Panc1 (cell line): Measurements from ENCODE around the gene PLXNC1. TPM values are rescaled to one million over a fixed set of nuclear protein-coding genes. Genes with fewer than 3 reads are reported as not detected.

Experiments used
- ATAC-seq: fragments of 200-7000 bp; cut with Tn5 transposase; 2 replicates; pipeline ENCODE4 v1.9.1; 2020; ENCODE audit warnings: mild to moderate bottlenecking, moderate library complexity
- BruUV-seq: library from RNA; stranded (reverse); fragments of 400-500 nt; replicated peaks from 2 replicates; lab custom pipeline; 2021; lab: Mats Ljungman, UMichigan
- CTCF ChIA-PET: fragments of 300-600 bp; sonication (Branson Sonifier 250); formaldehyde crosslinking; loops from one replicate; lab custom pipeline; 2022; ENCODE audit warnings: antibody characterized with exemption; lab: Charles Lee
- POLR2A ChIA-PET: fragments of 300-600 bp; sonication (Branson Sonifier 250); formaldehyde crosslinking; loops from one replicate; lab custom pipeline; 2022; ENCODE audit warnings: antibody characterized with exemption; lab: Charles Lee
- DNase-seq: peaks from one replicate; pipeline ENCODE4 v3.0.0-alpha.2; 2010; ENCODE audit warnings: low read depth, low spot score
- H3K27ac ChIP-seq: 2 replicates; pipeline ENCODE4 v1.5.1; 2011; ENCODE audit warnings: mild to moderate bottlenecking, low read length, inconsistent platforms
- H3K27me3 ChIP-seq: fragments of 200-500 bp; sonication (Bioruptor generic); 2 replicates; pipeline ENCODE4 v1.6.0; 2014; ENCODE audit warnings: low read length, inconsistent platforms; ENCODE audit not compliant: control insufficient read depth, insufficient read depth
- H3K36me3 ChIP-seq: fragments of 200-500 bp; sonication (Bioruptor generic); 2 replicates; pipeline ENCODE4 v1.5.1; 2014; ENCODE audit warnings: inconsistent platforms, mild to moderate bottlenecking, low read length, moderate library complexity; ENCODE audit not compliant: control insufficient read depth, insufficient read depth
- H3K4me1 ChIP-seq: 2 replicates; pipeline ENCODE4 v1.5.1; 2011; ENCODE audit warnings: inconsistent platforms, mild to moderate bottlenecking, low read length, moderate library complexity; ENCODE audit not compliant: control insufficient read depth, insufficient read depth
- H3K4me3 ChIP-seq, 2 experiments: 2 replicates each; pipeline ENCODE4 v1.5.1; 2011 to 2012; ENCODE audit warnings: low read depth in 2 of 2, low read length in 2 of 2, mild to moderate bottlenecking in 2 of 2, inconsistent platforms in 1 of 2, moderate library complexity in 1 of 2
- H3K9me3 ChIP-seq: fragments of 200-500 bp; sonication (Bioruptor generic); 2 replicates; pipeline ENCODE4 v1.5.1; 2014; ENCODE audit warnings: low read depth, mild to moderate bottlenecking, inconsistent platforms, low read length, moderate library complexity; ENCODE audit not compliant: control insufficient read depth, insufficient read depth
- CTCF ChIP-seq: fragments of 450-650 bp; IDR thresholded peaks from 2 replicates; pipeline ENCODE4 v1.5.1; 2017; ENCODE audit warnings: mild to moderate bottlenecking
- POLR2AphosphoS5 ChIP-seq: IDR thresholded peaks from 2 replicates; pipeline ENCODE4 v1.6.1; 2012; ENCODE audit warnings: mild to moderate bottlenecking, low read depth, low read length, moderate library complexity
- SIN3A ChIP-seq: IDR thresholded peaks from 2 replicates; pipeline ENCODE4 v1.6.1; 2012; ENCODE audit warnings: low read depth, mild to moderate bottlenecking, low read length, moderate library complexity, borderline replicate concordance; ENCODE audit not compliant: insufficient read depth
- TCF7L2 ChIP-seq: IDR thresholded peaks from 2 replicates; pipeline ENCODE4 v1.6.1; 2011; ENCODE audit warnings: mild to moderate bottlenecking, low read depth, low read length, inconsistent platforms
- in situ Hi-C: cut with HindIII; loops from 2 replicates; pipeline ENCODE4 v1.10.0; 2016; ENCODE audit warnings: low sequenced_read_pairs, low pct_unique_long_range_greater_than_20kb
- intact Hi-C: fragments of 100-400 bp; cut with micrococcal nuclease; formaldehyde crosslinking; loops from one replicate; pipeline ENCODE4 v1.10.0; 2022; ENCODE audit not compliant: unreplicated experiment
- total RNA-seq: library from RNA; stranded (reverse); gene quantifications from one replicate; pipeline ENCODE4 v1.2.1, GENCODE V29; 2021; ENCODE audit not compliant: unreplicated experiment
- TF ChIP-seq, protein P1 (sequence below), 2 experiments: IDR thresholded peaks; 2 replicates each; pipeline ENCODE4 v1.6.1; 2011 to 2012; ENCODE audit warnings: low read depth in 2 of 2, control low read depth in 1 of 2, low read length in 1 of 2, mild to moderate bottlenecking in 1 of 2, moderate library complexity in 1 of 2; ENCODE audit not compliant: insufficient read depth in 1 of 2

The PLXNC1 gene
- total RNA-seq, 1 experiment from 2014 or later: 0.57 TPM

GRCh38 chr12:94141004-94141764 is 7.2 kb upstream of the PLXNC1 start:
- ChIA-PET CTCF (no interaction called here), POLR2A (no interaction called here)
- no peaks in the 10 kb centered on the region for H3K36me3 ChIP-seq
- H3K4me3 ChIP-seq: no peak overlapping the region
- DNase-seq (no peak), ATAC-seq (0 out of 2 replicates have a peak, but pooled peaks have one; percentile 14)
- no peaks in the 10 kb centered on the region for H3K9me3 ChIP-seq
- peaks cover 23% of the 10 kb centered on the region for H3K27me3 ChIP-seq
- no peak overlapping the region for H3K27ac ChIP-seq
- no TSS peak for BruUV-seq
- intact Hi-C loops: no loop called here
- in situ Hi-C loops: no loop called here
- TF ChIP-seq TCF7L2: no peak
- no peak for TF ChIP-seq CTCF
- TF ChIP-seq SIN3A: no peak
- TF ChIP-seq POLR2AphosphoS5: no peak
- TF ChIP-seq, protein P1, sequence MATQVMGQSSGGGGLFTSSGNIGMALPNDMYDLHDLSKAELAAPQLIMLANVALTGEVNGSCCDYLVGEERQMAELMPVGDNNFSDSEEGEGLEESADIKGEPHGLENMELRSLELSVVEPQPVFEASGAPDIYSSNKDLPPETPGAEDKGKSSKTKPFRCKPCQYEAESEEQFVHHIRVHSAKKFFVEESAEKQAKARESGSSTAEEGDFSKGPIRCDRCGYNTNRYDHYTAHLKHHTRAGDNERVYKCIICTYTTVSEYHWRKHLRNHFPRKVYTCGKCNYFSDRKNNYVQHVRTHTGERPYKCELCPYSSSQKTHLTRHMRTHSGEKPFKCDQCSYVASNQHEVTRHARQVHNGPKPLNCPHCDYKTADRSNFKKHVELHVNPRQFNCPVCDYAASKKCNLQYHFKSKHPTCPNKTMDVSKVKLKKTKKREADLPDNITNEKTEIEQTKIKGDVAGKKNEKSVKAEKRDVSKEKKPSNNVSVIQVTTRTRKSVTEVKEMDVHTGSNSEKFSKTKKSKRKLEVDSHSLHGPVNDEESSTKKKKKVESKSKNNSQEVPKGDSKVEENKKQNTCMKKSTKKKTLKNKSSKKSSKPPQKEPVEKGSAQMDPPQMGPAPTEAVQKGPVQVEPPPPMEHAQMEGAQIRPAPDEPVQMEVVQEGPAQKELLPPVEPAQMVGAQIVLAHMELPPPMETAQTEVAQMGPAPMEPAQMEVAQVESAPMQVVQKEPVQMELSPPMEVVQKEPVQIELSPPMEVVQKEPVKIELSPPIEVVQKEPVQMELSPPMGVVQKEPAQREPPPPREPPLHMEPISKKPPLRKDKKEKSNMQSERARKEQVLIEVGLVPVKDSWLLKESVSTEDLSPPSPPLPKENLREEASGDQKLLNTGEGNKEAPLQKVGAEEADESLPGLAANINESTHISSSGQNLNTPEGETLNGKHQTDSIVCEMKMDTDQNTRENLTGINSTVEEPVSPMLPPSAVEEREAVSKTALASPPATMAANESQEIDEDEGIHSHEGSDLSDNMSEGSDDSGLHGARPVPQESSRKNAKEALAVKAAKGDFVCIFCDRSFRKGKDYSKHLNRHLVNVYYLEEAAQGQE (IDR thresholded peaks at IDR 0.05; ENCODE audit: insufficient read depth in 1 of 2, low read depth in 2 of 2, low read length in 1 of 2): no peak
- H3K4me1 ChIP-seq: no peaks in the 10 kb centered on the region; the same call in 1 of the 2 replicates

- no peak overlapping the region for H3K4me3 ChIP-seq
- CTCF ChIA-PET: no interaction called here
- no peak for DNase-seq
- H3K9me3 ChIP-seq: no peaks in the 10 kb centered on the region
- peaks cover 25% of the 10 kb centered on the region for H3K27me3 ChIP-seq
- H3K27ac ChIP-seq: no peak overlapping the region
- ATAC-seq: no peak
- in situ Hi-C loops: no loop called here
- no peaks in the 10 kb centered on the region for H3K36me3 ChIP-seq
- intact Hi-C loops: no loop called here
- TF ChIP-seq SIN3A: no peak
- TF ChIP-seq POLR2AphosphoS5: no peak
- TF ChIP-seq CTCF: no peak
- TF ChIP-seq TCF7L2: no peak
- TF ChIP-seq, protein P1 (IDR thresholded peaks at IDR 0.05; ENCODE audit: insufficient read depth in 1 of 2, low read depth in 2 of 2, low read length in 1 of 2): no peak
- no TSS peak for BruUV-seq
- POLR2A ChIA-PET: no interaction called here
- no peaks in the 10 kb centered on the region; the same call in 1 of the 2 replicates for H3K4me1 ChIP-seq
Measured at GRCh38 chr12:94141892-94142291, 6.5 kb upstream of the PLXNC1 start.
